Liver (tissue), 9 donors: ENCODE data around the gene ISCA1. TPM values are rescaled to one million over a fixed set of nuclear protein-coding genes. Genes with fewer than 3 reads are reported as not detected.

Experiments used
- DNase-seq: peaks from one replicate; pipeline ENCODE4 v3.0.0-alpha.2; 2017; ENCODE audit warnings: low spot score
- H3K27ac ChIP-seq, 2 donors: one replicate each; pipeline ENCODE4 v1.7.0; 2013; ENCODE audit warnings: inconsistent platforms in 2 of 2, low read length in 2 of 2, control low read depth in 1 of 2, low read depth in 1 of 2, mild to moderate bottlenecking in 1 of 2
- H3K27me3 ChIP-seq, 4 donors: one replicate each; pipeline versions ENCODE4 v1.6.1 to v1.7.0; 2013; ENCODE audit warnings: low read length in 3 of 4, inconsistent platforms in 1 of 4, mild to moderate bottlenecking in 1 of 4, moderate library complexity in 1 of 4; ENCODE audit not compliant: control insufficient read depth in 4 of 4, insufficient read depth in 4 of 4
- H3K36me3 ChIP-seq, 4 donors: one replicate each; pipeline versions ENCODE4 v1.6.1 to v1.7.0; 2013; ENCODE audit warnings: low read length in 3 of 4, mild to moderate bottlenecking in 3 of 4, low read depth in 1 of 4, moderate library complexity in 1 of 4; ENCODE audit not compliant: control insufficient read depth in 4 of 4, insufficient read depth in 3 of 4
- H3K4me1 ChIP-seq, 4 donors: one replicate each; pipeline versions ENCODE4 v1.6.1 to v1.7.0; 2013; ENCODE audit warnings: low read length in 3 of 4, mild to moderate bottlenecking in 3 of 4, moderate library complexity in 1 of 4; ENCODE audit not compliant: control insufficient read depth in 4 of 4, insufficient read depth in 4 of 4
- H3K4me3 ChIP-seq, 3 donors: one replicate each; pipeline versions ENCODE4 v1.6.1 to v1.7.0; 2013; ENCODE audit warnings: low read length in 3 of 3, control low read depth in 1 of 3, low read depth in 1 of 3, mild to moderate bottlenecking in 1 of 3
- H3K9ac ChIP-seq, 2 donors: one replicate each; pipeline ENCODE4 v1.7.0; 2013; ENCODE audit warnings: low read length in 2 of 2, mild to moderate bottlenecking in 2 of 2, moderate library complexity in 2 of 2, control low read depth in 1 of 2, low read depth in 1 of 2
- H3K9me3 ChIP-seq, 4 donors: one replicate each; pipeline versions ENCODE4 v1.6.1 to v1.7.0; 2013; ENCODE audit warnings: low read length in 3 of 4; ENCODE audit not compliant: control insufficient read depth in 4 of 4
- ATF3 ChIP-seq: IDR thresholded peaks from 2 replicates; pipeline ENCODE4 v1.6.1; 2016; ENCODE audit warnings: antibody characterized with exemption
- CTCF ChIP-seq: fragments of 150-350 bp; IDR thresholded peaks from 2 replicates; pipeline ENCODE4 v1.5.1; 2017; ENCODE audit warnings: improper control_type of control experiment, low read depth, low read length; ENCODE audit not compliant: missing input control
- FOXA1 ChIP-seq: IDR thresholded peaks from 2 replicates; pipeline ENCODE4 v1.6.1; 2016; ENCODE audit warnings: antibody characterized with exemption
- HNF4A ChIP-seq, 2 donors: conservative IDR thresholded peaks; 2 replicates each; pipeline ENCODE4 v1.6.1; 2016; ENCODE audit warnings: antibody characterized with exemption in 2 of 2, mild to moderate bottlenecking in 2 of 2
- HNF4G ChIP-seq: IDR thresholded peaks from 2 replicates; pipeline ENCODE4 v1.6.1; 2016; ENCODE audit warnings: antibody characterized with exemption
- JUND ChIP-seq, 2 donors: IDR thresholded peaks; 2 replicates each; pipeline ENCODE4 v1.6.1; 2016; ENCODE audit warnings: antibody characterized with exemption in 2 of 2
- NR2F2 ChIP-seq: IDR thresholded peaks from 2 replicates; pipeline ENCODE4 v1.6.1; 2016; ENCODE audit warnings: antibody characterized with exemption
- RAD21 ChIP-seq, 2 donors: IDR thresholded peaks; 2 replicates each; pipeline ENCODE4 v1.6.1; 2016; ENCODE audit warnings: antibody characterized with exemption in 2 of 2, mild to moderate bottlenecking in 2 of 2
- REST ChIP-seq: IDR thresholded peaks from 2 replicates; pipeline ENCODE4 v1.6.1; 2016; ENCODE audit warnings: antibody characterized with exemption, mild to moderate bottlenecking
- SP1 ChIP-seq: IDR thresholded peaks from 2 replicates; pipeline ENCODE4 v1.6.1; 2018; ENCODE audit warnings: antibody characterized with exemption, mild to moderate bottlenecking
- TAF1 ChIP-seq: conservative IDR thresholded peaks from 2 replicates; pipeline ENCODE4 v1.6.1; 2016; ENCODE audit warnings: antibody characterized with exemption, mild to moderate bottlenecking
- WGBS: extraction: QIAGEN DNeasy Blood & Tissue Kit; methylation state at CpG from one replicate; pipeline ENCODE4 v1.1.7; 2013; 5-methylcytosine and 5-hydroxymethylcytosine counted together
- polyA plus RNA-seq, 2 donors: library from polyadenylated mRNA; stranded (reverse) in 1 of 2; unstranded in 1 of 2; fragments of 200-250 nt in 1 of 2; fragments of >200 nt in 1 of 2; fragmentation: Nextera tagmentation in 1 of 2; extraction: Ambion mirVana in 1 of 2; gene quantifications; one replicate each; pipeline versions ENCODE4 v1.2.1 to v1.2.3, GENCODE V29; 2013 to 2015
- total RNA-seq, 2 donors: library from RNA; depleted of rRNA; stranded (reverse); fragments of >200 nt; gene quantifications; one replicate each; pipeline ENCODE4 v1.2.3, GENCODE V29; 2014
- donor health status: healthy.
- donor health status: healthy.
- donor health status: healthy.
- donor health status: healthy.
- donor health status: healthy.

ISCA1 gene
- total and polyA plus RNA-seq, 4 donors, result 26.6 to 43.2 (median 27.8) TPM

- WGBS, result 59% methylated on average over 3 of the region's 3 CpGs
- no peak for TF ChIP-seq ATF3
- H3K4me1 ChIP-seq, result peaks cover 0 to 9% (median 6%) of the 10 kb centered on the region in 4 donors
- H3K27me3 ChIP-seq, result no peaks in the 10 kb centered on the region
- H3K4me3 ChIP-seq, result no peak overlapping the region
- H3K9me3 ChIP-seq, result no peaks in the 10 kb centered on the region
- H3K27ac ChIP-seq, result no peak overlapping the region
- H3K36me3 ChIP-seq, result peaks cover 1 to 15% (median 9%) of the 10 kb centered on the region in 4 donors
- H3K9ac ChIP-seq, result no peak overlapping the region
- peak; percentile 68 for DNase-seq
Observed at GRCh38 chr9:86286278-86286677, 3.9 kb upstream of the ISCA1 start.

- TF ChIP-seq NR2F2 (no peak), HNF4A (conservative IDR thresholded peaks at IDR 0.05) (no peak), ATF3 (no peak), SP1 (no peak), HNF4G (no peak), REST (no peak), CTCF (no peak), JUND (IDR thresholded peaks at IDR 0.05) (no peak)
Observed at GRCh38 chr9:86285261-86285660, 2.9 kb upstream of the ISCA1 start.

GRCh38 chr9:86282979-86283535 lies 719 bp upstream of the ISCA1 start:
- TF ChIP-seq FOXA1, result no peak
- TF ChIP-seq TAF1, result no peak
- TF ChIP-seq REST, result peak; percentile 2
- TF ChIP-seq SP1, result no peak
- no peak for TF ChIP-seq RAD21 (IDR thresholded peaks at IDR 0.05)
- Histone ChIP-seq H3K9me3 (no peaks in the 10 kb centered on the region), H3K4me3 (peak overlapping the region; percentile 86 to 97 (median 96)), H3K9ac (peak overlapping the region; percentile 53 to 77), H3K27me3 (no peaks in the 10 kb centered on the region), H3K4me1 (peaks cover 7 to 24% (median 20%) of the 10 kb centered on the region in 4 donors), H3K27ac (peak overlapping the region; percentile 96 to 100), H3K36me3 (peaks cover 0 to 10% (median 6%) of the 10 kb centered on the region in 4 donors)
- DNase-seq, result no peak
- WGBS, result 19% methylated on average over 12 of the region's 12 CpGs

More at GRCh38 chr9:86285261-86285660, 2.9 kb upstream of the ISCA1 start:
- H3K36me3 ChIP-seq, result peaks cover 1 to 15% (median 9%) of the 10 kb centered on the region in 4 donors
- no peaks in the 10 kb centered on the region for H3K9me3 ChIP-seq
- H3K27ac ChIP-seq, result no peak overlapping the region
- peaks cover 4 to 19% (median 15%) of the 10 kb centered on the region in 4 donors for H3K4me1 ChIP-seq
- peak; percentile 50 for DNase-seq
- H3K4me3 ChIP-seq, result no peak overlapping the region
- H3K27me3 ChIP-seq, result no peaks in the 10 kb centered on the region
- H3K9ac ChIP-seq, result no peak overlapping the region
- WGBS, result 69% methylated on average over 2 of the region's 2 CpGs
